Activated CD4-positive, alpha-beta T cell treated with anti-CD3 and anti-CD28 coated beads for 24 hours (primary cell): Measurements from ENCODE around the gene GATA3.

Experiments used
- DNase-seq, 2 donors: peaks; one replicate each; pipeline ENCODE4 v3.0.0-alpha.2; 2020; ENCODE audit warnings: low read depth in 2 of 2

GATA3 gene

DNA sequence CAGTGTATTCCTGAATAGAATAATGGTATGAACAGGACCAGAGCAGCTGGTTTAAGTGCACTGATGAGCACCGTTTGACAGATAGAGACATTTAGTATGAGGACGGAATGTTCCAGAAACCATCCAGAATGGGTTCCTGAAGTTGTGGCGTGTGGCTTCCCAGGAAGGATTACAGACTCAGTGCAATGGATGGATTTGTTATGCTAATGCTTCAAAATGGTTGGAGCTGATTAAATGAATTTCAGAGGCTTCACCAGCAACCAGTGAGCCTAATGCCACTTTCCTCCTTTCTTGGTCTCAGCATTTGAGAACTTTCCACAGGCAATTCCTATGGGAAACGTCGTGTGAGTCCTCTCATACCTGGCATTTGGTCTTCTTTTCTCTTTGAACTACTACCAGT lies 9.9 kb downstream of the GATA3 start:
- no peak for DNase-seq

DNA sequence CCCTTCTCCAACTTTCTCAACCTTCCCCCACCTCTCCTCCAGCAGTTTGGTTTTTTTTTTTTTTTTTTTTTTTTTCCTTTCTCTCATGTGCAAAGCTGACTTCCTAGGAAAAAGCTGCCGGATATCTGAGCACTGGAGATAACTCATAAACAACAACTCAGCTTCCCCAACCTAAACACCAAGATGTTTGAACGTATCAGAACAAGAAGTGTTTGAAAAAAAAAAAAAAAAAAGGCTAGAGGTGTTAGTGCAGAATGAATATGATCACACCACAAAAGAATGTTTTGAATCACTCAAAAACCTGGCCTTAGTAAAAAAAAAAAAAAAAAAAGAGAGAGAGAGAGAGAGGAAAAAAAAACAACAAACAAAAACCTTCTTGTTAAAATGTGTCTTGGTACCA lies 11.2 kb downstream of the GATA3 start:
- DNase-seq, result no peak

DNA sequence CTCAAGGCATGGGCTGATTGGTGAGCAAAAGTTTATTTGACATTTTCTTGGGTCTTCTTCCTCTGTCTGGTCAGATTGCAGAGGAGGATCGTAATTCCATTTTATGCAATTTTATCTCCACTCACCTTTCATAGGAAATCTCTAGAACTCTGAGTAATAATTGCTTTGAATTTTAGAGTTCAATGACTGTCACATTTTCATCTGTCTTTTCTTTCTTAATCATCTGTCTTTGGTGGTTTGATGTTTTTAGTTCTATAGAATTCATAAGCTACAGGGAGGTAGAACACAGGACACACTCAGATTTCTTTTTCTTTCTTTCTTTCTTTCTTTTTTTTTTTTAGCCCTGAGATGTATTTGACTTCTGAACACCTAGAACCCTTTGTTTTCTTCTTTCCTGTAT lies 11.6 kb downstream of the GATA3 start:
- DNase-seq, result no peak

DNA sequence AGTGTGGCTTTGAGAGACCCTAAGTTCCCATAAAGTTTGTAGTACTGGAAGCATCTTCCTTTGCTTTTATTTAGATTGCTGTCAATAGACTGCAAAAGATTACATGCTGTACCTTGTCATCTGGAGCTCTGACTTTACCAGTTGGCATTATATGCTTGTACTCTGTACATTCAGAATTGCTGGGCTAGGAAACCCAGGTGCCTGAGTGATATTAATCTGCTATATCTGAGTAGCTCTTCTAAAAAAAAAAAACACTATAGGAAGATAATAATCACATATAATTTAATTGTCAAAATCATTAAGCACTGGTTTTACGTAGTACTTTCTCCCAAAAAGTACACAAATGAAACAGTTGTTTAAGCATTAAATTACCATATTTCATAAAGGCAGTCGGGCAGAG lies 12.3 kb downstream of the GATA3 start:
- no peak for DNase-seq

DNA sequence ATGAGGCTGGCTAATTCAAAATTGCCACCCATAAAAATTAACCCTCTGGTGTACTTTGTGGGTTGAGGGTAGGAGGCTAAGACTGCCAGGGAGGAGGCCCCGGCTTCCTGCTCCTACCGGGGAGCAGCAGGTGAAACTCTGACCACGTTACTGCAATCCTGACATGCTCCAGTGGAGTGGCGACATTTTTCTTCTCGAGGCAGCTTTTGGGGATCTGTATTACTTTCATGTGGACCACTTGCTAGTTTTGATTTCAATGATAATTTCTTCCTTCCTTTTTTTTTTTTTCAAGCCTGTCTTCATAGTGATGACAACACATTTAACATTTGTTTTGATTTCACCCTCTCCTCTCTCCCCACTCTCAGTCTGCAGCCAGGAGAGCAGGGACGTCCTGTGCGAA lies 14.6 kb downstream of the GATA3 start:
- DNase-seq, result no peak

DNA sequence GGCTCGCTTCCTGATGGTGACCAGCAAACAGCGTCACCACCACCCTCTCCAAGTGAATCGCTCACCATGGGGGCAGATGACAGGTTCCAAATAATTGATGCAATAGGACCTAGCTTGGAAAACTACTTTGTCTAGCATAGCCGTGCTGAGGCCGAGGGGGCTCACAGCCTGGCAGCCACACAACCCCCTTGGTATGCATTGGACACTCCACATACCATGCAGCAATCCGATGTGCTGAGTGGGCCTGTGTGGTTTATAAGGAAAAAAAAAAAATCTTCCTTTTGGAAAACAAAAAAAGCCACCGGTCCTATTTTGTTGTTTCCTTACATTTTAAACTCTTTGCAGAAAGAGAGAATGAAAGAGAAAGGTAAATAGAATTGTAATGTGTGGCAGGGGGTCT lies 15.1 kb downstream of the GATA3 start:
- no peak for DNase-seq

DNA sequence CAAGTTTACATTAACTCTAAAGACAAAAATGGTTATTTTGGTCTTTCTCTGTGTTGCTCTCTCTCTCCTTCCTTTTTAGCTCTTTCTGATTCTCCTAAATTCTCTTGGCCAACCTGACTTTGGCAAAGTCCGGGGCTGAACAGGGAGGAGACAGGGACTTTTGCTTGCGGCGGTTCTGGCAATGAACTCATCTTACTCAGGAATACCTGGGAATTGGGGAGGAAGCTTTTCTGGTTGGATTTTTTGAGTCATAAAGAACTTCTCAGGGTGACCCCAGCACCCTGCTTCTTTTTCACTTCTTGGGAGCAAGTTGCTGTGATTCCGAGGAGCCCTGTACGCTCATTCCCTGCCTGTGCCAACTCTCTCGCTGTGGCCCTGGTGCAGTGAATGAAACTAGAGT lies 16.0 kb downstream of the GATA3 start:
- no peak for DNase-seq

DNA sequence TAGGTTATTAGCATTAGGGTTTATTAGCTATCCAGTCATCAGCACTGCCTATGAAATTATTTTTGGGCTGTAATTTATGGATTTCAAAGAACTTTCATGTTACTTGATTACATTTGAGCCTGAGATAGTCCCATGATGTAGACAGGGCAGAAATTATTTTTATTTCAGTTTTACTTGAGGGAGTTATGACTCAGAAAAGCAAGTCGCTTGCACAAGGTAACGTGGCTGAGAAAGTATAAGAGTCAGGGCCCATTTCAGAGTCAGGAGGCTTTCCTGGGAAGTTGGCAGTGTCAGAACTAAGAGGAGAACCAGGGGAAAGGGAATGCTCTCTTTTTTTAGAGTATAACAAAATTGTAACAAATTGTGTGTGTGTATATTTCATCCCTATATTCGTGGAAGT lies 16.5 kb downstream of the GATA3 start:
- no peak for DNase-seq

DNA sequence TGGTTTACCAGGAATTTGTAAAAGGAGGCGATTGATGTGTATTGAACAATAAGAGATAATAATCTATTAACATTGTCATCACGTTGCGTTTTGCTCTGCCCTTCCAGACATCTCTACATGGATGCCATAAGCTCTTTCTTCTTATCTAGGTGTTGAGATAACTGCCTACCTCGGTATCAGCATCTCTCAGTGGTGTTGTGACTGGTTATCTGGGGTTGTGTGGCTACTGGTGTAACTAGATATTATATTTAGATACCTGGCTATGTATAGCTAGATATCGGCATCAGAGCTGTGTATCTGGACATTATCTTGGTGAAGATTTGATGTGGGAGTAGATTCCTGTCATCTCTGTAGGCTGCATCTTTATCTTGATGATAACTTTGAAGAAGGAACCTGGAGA lies 17.2 kb downstream of the GATA3 start:
- DNase-seq, result no peak

DNA sequence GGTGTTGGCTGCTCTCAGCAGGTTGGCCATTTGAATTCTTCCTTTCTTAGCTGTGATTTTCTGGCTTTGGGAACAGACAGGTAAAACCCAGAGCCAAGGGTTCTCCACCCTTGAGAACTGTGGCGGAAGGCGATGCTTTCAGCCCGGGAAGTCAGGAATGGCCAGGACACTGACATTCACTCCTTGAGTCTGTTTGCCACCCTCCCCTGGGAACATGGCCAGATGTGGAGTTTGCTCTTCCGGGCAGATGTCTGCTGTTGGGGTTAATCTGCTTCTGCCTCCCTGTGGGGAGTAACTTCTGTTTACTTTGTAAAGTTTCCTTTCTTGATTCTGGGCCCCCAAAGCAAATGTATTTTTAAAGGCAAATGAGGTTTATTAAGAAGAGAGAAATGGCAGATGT lies 17.7 kb downstream of the GATA3 start:
- DNase-seq, result no peak

DNA sequence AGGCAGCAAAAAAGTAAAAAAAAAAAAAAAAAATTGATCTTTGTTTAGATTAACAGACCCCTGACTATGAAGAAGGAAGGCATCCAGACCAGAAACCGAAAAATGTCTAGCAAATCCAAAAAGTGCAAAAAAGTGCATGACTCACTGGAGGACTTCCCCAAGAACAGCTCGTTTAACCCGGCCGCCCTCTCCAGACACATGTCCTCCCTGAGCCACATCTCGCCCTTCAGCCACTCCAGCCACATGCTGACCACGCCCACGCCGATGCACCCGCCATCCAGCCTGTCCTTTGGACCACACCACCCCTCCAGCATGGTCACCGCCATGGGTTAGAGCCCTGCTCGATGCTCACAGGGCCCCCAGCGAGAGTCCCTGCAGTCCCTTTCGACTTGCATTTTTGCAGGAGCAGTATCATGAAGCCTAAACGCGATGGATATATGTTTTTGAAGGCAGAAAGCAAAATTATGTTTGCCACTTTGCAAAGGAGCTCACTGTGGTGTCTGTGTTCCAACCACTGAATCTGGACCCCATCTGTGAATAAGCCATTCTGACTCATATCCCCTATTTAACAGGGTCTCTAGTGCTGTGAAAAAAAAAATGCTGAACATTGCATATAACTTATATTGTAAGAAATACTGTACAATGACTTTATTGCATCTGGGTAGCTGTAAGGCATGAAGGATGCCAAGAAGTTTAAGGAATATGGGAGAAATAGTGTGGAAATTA lies 19.4 kb downstream of the GATA3 start:
- no peak for DNase-seq

DNA sequence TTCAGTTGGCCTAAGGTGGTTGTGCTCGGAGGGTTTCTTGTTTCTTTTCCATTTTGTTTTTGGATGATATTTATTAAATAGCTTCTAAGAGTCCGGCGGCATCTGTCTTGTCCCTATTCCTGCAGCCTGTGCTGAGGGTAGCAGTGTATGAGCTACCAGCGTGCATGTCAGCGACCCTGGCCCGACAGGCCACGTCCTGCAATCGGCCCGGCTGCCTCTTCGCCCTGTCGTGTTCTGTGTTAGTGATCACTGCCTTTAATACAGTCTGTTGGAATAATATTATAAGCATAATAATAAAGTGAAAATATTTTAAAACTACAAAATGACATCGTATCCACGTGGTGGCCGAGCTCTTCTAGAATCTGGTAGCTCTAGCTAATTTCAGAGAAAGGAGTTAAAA lies 20.4 kb downstream of the GATA3 start:
- no peak for DNase-seq

DNA sequence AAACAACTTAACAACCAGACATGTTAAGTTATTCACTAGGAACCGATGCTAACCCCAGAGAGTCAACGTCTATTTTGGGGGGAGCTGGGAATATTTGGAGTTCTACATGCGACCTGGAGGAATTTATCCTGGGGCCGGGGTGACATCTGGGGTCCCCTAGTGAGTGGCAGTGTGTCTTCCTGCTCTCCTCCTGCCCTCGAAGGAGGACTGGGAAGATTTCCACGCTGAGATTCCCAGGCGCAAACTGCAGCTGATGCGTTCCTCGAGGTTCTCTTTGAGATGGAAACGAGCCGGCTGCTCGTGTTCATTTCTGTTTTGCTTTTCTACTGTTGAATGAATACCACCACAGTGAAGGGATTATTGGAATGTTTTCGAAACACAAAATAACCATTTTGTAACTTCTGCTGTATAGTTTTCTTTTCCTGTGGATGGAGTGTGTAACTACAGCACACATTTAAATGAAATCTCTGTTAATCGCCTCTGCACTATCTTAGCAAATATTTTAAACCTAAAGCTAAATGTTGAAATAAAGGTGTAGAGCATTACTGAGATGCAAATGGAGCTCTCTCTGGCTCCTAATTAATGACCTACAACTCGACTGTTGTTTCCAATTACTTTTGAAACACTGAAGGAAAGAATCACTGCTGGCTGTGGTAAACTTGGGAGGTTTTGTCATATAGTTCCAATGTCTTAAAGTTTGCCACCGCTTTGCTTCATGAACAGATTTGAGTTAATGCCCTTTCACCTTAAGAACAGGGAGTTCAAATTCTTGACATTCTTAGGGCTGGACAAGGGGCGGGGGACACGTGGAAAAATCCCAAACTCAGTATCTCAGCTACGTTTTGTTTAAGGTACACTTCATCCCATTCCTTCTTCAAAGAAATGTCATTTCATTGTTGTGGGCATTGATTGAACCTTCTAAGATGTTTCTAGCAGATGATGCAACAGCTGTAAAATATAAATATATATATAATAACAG lies 21.1 kb downstream of the GATA3 start:
- DNase-seq, result no peak

DNA sequence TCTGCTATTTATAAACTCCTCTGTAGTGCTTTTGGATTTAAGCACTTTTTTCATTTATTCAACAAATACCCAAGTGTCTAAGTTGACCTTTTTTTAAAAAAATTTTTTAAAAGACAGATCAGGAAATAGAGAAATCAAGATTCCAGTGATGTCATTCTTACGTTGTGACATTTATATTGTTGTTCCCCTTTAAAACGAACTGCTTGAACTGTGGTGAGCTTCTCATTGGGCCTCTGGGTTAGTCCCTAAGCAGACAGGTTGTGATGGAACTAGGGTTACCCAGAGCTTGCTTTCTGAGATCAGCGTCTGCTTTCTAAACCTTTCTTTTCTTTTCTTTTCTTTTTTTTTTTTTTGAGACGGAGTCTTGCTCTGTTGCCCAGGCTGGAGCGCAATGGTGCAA lies 22.4 kb downstream of the GATA3 start:
- DNase-seq, result no peak

DNA sequence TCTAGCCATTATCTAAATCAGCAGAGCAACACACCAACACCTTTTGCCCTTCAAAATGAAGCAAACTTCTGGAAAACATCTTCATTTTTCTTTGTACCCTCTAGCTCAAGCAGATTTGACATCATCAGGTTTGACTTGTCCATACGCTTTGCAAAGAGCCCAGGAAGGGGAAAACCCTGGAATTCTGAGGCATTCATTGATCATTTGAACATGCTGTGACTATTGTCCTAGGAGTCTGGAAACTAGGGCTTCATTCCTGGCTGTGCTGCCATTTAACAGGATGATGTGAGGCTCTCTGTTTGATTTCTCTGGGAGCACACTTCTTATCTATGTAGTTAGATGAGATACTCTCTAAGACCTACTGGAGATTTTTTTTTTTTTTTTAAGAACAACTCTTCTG lies 23.5 kb downstream of the GATA3 start:
- DNase-seq, result no peak

DNA sequence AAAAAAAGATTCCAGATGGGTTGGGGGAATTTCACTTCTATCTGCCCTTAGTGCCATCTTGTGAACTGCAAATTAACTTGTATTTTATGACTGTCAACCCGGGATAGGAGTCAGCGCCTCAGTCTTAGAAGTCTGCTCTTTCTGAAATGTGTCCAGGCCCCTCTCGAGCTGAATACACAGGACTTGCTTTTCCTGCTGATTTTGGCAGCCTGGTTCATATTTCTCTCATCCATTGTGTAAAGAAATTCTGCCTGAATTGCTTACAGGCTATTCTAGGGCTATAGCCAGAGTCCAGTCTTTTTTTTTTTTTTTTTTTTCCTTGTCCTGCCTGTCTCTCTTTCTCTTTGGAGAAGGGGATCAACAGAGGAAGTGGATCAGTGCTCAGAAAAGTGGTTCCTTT lies 24.6 kb downstream of the GATA3 start:
- DNase-seq, result no peak

DNA sequence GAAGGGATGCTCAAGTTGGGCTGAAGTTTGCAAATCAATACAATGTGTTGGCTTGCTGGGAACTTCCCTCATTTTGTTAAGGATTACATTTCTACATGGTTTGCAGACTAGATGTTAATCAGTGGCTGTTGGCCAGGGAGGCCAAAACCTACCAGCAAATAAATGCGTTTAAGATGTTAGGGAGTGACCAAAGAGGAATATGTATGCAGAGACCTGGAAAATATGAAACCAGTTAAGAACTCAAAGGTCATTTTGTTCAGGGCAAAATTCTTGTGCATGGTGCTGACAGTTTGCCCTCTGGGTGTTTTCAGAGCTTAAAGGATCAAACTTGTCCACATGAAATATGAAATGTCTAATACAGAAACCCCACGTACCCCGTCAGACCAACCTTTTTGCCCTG lies 30.3 kb downstream of the GATA3 start:
- no peak for DNase-seq

DNA sequence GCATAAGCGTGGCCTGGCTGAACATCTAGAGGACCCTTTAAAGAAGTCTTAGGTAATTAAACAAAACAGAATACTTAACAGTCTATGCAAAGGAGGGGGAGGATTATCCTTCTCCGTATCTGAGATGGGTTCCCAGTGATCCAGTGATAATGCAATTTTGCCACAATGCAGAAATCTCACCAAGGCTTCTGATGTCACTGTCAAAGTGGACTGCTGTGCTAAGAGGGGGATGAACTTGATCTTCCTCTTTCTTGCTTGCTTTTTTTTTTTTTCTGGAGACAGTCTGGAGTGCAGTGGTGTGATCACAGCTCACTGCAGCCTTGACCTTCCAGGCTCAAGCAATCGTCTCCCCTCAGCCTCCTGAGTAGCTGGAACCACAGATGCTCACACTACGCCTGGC lies 30.8 kb downstream of the GATA3 start:
- DNase-seq, result no peak

DNA sequence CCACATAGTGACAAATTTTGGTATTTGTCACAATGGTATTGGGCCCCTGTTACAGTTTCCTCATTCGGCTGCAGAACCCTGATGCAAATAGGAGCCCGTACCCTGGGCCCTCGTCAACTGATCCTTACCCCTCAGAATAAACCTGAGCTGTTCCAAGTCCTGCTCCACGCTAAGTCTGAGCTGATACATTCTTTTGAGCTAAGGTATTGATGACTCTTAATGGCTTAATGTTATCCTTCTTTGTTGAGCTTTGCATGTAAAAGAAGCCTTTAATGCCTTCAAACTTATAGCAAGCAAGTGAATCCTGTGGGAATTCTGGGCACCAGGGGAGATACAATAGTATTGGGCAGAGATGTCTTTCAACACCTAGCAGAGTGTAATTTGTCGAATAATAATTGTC lies 31.8 kb downstream of the GATA3 start:
- no peak for DNase-seq

DNA sequence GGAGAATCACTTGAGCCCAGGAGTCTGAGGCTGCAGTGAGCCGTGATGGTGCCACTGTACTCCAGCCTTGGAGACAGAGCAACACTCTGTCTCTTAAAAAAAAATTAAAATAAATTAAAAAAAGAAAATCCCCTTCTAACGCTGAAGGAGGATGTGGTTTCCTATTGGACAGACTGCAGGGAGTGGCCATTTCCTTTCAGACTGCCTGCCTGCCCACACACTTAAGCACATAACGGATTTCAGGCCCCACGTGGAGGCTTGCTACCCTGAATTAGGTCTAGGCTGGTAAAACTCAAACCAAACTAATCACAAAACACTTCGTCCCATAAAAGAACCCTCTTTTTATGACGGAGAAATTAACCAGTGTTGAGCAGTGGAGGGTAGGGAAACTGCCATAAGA lies 34.0 kb downstream of the GATA3 start:
- no peak for DNase-seq

DNA sequence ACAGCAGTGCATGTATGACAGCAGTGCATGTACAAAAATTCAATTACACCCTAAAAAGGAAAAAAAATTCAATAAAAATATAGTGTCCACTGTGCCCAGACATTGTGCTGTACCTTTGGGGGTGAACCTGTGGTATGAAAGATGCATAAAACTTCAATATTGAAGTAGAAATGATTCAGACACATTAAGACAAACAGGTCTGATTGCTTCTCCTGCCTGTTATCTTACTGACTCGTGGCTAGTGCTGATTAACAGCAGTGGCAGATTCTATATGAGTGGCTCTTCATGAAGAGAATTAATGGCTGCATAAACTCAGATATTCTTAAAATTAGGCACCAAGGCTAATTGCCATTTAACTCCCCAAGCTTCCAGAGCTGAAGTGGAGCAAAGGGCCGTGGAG lies 37.9 kb downstream of the GATA3 start:
- DNase-seq, result no peak

DNA sequence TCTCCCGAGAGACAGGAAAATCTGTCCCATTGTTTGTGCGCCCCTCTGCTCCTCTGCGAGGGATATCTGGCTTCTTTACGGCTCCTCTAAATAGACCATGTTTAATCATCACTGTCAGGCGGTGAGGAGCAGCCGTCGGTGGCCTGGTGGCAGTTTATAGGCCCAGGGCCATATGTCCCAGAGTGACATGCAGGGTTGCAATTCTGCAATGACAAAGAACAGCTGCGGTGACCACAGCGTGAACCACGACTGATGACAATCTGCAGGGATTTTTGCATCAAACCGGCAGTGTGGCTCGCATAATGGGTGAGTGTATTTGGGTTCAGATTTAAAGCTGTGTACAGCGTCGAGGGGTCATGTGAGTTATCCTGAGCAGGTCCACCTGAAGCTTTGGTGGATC lies 41.5 kb downstream of the GATA3 start:
- DNase-seq, result no peak

DNA sequence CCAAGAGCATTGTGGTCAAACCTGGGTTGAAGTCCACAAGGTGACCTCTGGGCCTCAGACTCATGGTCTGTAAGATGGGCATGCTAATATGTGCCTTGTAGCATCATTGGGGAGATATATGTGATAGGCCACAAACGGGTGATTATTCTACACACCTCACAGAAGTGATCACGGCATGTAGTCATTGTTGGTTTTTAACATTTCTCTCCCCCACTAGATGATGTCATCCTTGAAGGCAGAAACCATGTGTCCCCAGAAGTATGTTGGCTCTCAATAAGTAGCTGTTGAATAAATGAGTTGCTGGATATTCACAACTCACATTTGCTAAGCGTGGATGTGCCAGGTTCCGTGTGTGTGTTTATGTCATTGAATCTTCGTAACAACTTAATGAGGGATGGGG lies 42.4 kb downstream of the GATA3 start:
- no peak for DNase-seq
